ENCODE data around the gene NFYA.

NFYA gene

GRCh38 chr6:41072836-41073202 lies at the start of gene NFYA:
Gene NFYA (plus strand): TSS chr6:41072974. CDS start chr6:41079090, 6,116 bp downstream.
- DNase-seq (ENCODE audit: low read depth) = peak; percentile 98

GRCh38 chr6:41023114-41023513 lies 49.7 kb upstream of the NFYA start:
- DNase-seq (ENCODE audit: low read depth) = no peak

GRCh38 chr6:41025966-41026530 lies 46.7 kb upstream of the NFYA start:
- no peak for DNase-seq (ENCODE audit: low read depth)

- DNase-seq (ENCODE audit: low read depth) = no peak
Observed at GRCh38 chr6:41027241-41027640, 45.5 kb upstream of the NFYA start.

GRCh38 chr6:41027799-41028560 lies 44.8 kb upstream of the NFYA start:
- peak; percentile 61 for DNase-seq (ENCODE audit: low read depth)

- DNase-seq (ENCODE audit: low read depth) = no peak
Observed at GRCh38 chr6:41028561-41029412, 44.0 kb upstream of the NFYA start.

GRCh38 chr6:41032830-41033229 lies 39.9 kb upstream of the NFYA start:
- DNase-seq (ENCODE audit: low read depth) = no peak

- DNase-seq (ENCODE audit: low read depth) = no peak
Observed at GRCh38 chr6:41033776-41034175, 39.0 kb upstream of the NFYA start.

- no peak for DNase-seq (ENCODE audit: low read depth)
Observed at GRCh38 chr6:41036186-41036585, 36.6 kb upstream of the NFYA start.

- DNase-seq (ENCODE audit: low read depth) = no peak
Observed at GRCh38 chr6:41036601-41037000, 36.2 kb upstream of the NFYA start.

GRCh38 chr6:41037107-41037900 lies 35.5 kb upstream of the NFYA start:
- DNase-seq (ENCODE audit: low read depth) = no peak

GRCh38 chr6:41038205-41038604 lies 34.6 kb upstream of the NFYA start:
- no peak for DNase-seq (ENCODE audit: low read depth)

- DNase-seq (ENCODE audit: low read depth) = no peak
Observed at GRCh38 chr6:41039060-41039998, 33.4 kb upstream of the NFYA start, which contains the start of gene UNC5CL. Gene UNC5CL (minus strand): TSS chr6:41039221. CDS start chr6:41035074, 4,147 bp downstream.

GRCh38 chr6:41040101-41040939 lies 32.5 kb upstream of the NFYA start:
- DNase-seq (ENCODE audit: low read depth) = no peak

GRCh38 chr6:41040940-41041536 lies 31.7 kb upstream of the NFYA start:
- DNase-seq (ENCODE audit: low read depth) = no peak

GRCh38 chr6:41042226-41043055 lies 30.3 kb upstream of the NFYA start, which contains the start of gene TSPO2:
Gene TSPO2 (plus strand): TSS chr6:41042467. CDS start chr6:41042986, 519 bp downstream.
- DNase-seq (ENCODE audit: low read depth) = no peak

- no peak for DNase-seq (ENCODE audit: low read depth)
Observed at GRCh38 chr6:41043151-41043550, 29.6 kb upstream of the NFYA start.

GRCh38 chr6:41045664-41046063 lies 27.1 kb upstream of the NFYA start:
- DNase-seq (ENCODE audit: low read depth) = no peak

All from stimulated activated CD8-positive, alpha-beta memory T cell treated with anti-CD3 and anti-CD28 coated beads, Interleukin-15, amount 100 ng/mL, for 24 hours (primary cell).